ENCODE data around the gene CDK5RAP2. TPM values are rescaled to one million over a fixed set of nuclear protein-coding genes. Genes with fewer than 3 reads are reported as not detected.

Gene CDK5RAP2
- total and polyA plus RNA-seq, 4 donors = 36.5 to 60.4 (median 47.4) TPM

DNA sequence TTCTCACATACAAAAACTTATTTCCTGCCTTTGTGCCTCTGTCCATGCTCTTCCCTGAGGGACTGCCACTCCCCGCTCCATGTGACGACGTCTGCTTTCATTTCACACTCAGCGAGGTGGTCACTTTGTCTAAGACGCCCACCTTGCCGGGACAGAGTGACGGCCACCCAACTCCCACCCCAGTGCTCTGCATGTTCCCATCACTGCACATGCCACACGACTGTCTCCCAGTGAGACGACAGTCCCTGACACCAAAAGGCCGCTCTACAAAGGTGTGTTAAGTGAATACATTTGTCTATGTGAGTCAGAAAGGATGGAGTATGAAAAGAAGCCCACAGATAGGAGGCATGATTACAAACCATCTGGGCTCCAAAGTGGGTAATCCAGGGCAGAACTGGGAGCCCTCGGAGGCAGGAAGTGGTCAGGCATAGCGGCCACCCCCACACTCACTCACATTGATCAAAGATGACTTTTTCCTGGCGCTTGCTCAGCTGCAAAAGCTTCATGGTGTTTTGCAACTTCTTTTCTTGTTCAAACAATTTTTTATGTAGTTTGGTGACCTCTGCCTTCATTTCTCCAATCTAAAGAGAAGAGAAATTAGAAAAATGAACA lies 185.8 kb downstream of the CDK5RAP2 start:
- H3K36me3 ChIP-seq (ENCODE audit: control insufficient read depth, insufficient read depth, low read length) = peaks cover 53% of the 10 kb centered on the region
- whole genome bisulfite sequencing (ENCODE audit: insufficient coverage) = 93% methylated on average over 11 of the region's 13 CpGs
- H3K4me3 ChIP-seq (ENCODE audit: low read depth, low read length) = no peak overlapping the region
- DNase-seq (ENCODE audit: low read depth in 4 of 6, low spot score in 6 of 6) = no peak
- no peaks in the 10 kb centered on the region for H3K27me3 ChIP-seq (ENCODE audit: control insufficient read depth, insufficient read depth, low read length)
- no peaks in the 10 kb centered on the region for H3K4me1 ChIP-seq (ENCODE audit: control insufficient read depth, insufficient read depth, low read length)
- H3K9me3 ChIP-seq (ENCODE audit: control insufficient read depth, insufficient read depth, low read length) = no peaks in the 10 kb centered on the region
- H3K27ac ChIP-seq (ENCODE audit: low read depth, low read length) = no peak overlapping the region

DNA sequence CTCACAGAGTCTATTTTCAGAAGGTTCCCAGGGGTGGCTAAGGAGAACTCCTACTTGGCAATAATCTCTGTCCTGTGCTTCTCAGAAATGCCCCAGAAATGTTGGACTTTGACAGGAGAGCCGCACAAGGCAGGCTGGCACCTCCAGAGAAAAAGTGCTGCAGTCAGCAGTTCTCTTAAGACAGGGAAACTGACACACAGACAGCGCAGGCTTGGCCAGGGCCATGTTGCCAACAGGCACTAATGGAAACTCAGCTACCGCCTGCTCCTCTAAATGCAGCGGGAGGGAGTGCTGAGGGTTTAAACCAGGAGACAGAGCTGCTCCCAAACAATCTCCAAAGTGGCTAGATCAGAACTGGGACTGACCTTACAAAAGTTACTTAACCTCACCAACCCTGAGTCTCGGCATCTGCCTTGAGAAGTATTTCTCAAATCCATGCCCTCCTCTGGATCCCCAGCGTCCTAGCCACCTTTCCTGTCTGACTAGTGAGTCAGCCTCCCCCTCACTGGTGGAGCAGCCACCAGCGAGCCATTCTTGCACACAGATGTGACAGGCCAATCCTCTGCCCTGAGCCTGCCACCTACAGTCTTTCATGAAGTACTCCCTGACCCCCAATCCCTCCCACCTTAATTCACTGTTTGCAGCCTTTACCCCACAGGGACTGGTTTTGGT lies 186.4 kb downstream of the CDK5RAP2 start:
- Histone ChIP-seq H3K27me3 (ENCODE audit: control insufficient read depth, insufficient read depth, low read length) (no peaks in the 10 kb centered on the region), H3K4me3 (ENCODE audit: low read depth, low read length) (no peak overlapping the region), H3K27ac (ENCODE audit: low read depth, low read length) (no peak overlapping the region), H3K36me3 (ENCODE audit: control insufficient read depth, insufficient read depth, low read length) (peaks cover 59% of the 10 kb centered on the region), H3K4me1 (ENCODE audit: control insufficient read depth, insufficient read depth, low read length) (no peaks in the 10 kb centered on the region), H3K9me3 (ENCODE audit: control insufficient read depth, insufficient read depth, low read length) (no peaks in the 10 kb centered on the region)
- peak in 1 of 6 donors; percentile 23 for DNase-seq (ENCODE audit: low read depth in 4 of 6, low spot score in 6 of 6)
- 73% methylated on average over 6 of the region's 7 CpGs for WGBS (ENCODE audit: insufficient coverage)

GRCh38 chr9:120392711-120393110 lies 187.3 kb downstream of the CDK5RAP2 start:
- Histone ChIP-seq H3K4me1 (ENCODE audit: control insufficient read depth, insufficient read depth, low read length) (peaks cover 5% of the 10 kb centered on the region), H3K9me3 (ENCODE audit: control insufficient read depth, insufficient read depth, low read length) (no peaks in the 10 kb centered on the region), H3K4me3 (ENCODE audit: low read depth, low read length) (no peak overlapping the region), H3K36me3 (ENCODE audit: control insufficient read depth, insufficient read depth, low read length) (peaks cover 67% of the 10 kb centered on the region), H3K27me3 (ENCODE audit: control insufficient read depth, insufficient read depth, low read length) (no peaks in the 10 kb centered on the region), H3K27ac (ENCODE audit: low read depth, low read length) (no peak overlapping the region)
- DNase-seq (ENCODE audit: low read depth in 4 of 6, low spot score in 6 of 6) = no peak
- 97% methylated on average over 8 of the region's 8 CpGs for WGBS (ENCODE audit: insufficient coverage)

DNA sequence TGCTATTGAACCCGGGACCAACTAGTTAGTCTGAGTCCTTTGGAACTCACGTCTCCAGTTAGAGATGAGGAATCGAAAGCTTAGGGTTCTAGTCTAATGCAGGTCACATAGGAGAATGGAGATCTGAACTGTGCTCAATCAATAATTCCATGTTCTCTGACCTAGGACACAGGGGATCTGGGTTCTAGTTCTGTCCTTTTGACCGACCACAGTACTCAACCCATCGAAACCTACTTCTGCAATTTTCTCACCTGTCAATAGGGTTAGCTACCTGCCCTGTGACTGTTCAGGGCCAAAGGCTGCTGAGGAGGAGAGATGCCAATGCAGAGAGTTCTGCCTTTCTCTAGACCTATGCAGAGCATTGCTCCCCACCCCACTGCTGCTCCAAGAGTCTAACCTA lies 187.7 kb downstream of the CDK5RAP2 start:
- WGBS (ENCODE audit: insufficient coverage) = 100% methylated on average over 2 of the region's 5 CpGs
- peaks cover 5% of the 10 kb centered on the region for H3K4me1 ChIP-seq (ENCODE audit: control insufficient read depth, insufficient read depth, low read length)
- no peak overlapping the region for H3K4me3 ChIP-seq (ENCODE audit: low read depth, low read length)
- H3K27me3 ChIP-seq (ENCODE audit: control insufficient read depth, insufficient read depth, low read length) = no peaks in the 10 kb centered on the region
- no peak overlapping the region for H3K27ac ChIP-seq (ENCODE audit: low read depth, low read length)
- no peaks in the 10 kb centered on the region for H3K9me3 ChIP-seq (ENCODE audit: control insufficient read depth, insufficient read depth, low read length)
- peaks cover 69% of the 10 kb centered on the region for H3K36me3 ChIP-seq (ENCODE audit: control insufficient read depth, insufficient read depth, low read length)
- no peak for DNase-seq (ENCODE audit: low read depth in 4 of 6, low spot score in 6 of 6)

DNA sequence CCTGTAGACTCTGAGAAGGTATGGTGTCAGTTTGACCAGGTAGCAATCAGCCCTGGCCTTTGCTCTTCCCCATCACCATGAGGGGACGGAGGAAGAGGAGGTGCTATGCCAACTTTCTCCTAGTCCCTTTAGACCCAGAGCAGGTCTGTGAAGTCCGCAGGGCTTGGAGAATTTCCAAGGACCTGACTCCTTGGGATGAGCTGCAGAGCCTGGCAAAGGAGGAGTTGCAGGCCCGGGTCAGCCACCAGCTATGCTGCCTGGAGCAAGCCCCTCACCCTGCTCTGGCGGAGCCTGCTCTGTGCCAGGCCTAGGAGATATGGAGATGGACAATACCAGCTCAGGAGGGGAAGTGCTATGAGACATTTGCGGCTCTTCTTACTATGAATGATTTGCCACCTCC lies 188.3 kb downstream of the CDK5RAP2 start:
- no peak overlapping the region for H3K4me3 ChIP-seq (ENCODE audit: low read depth, low read length)
- H3K27me3 ChIP-seq (ENCODE audit: control insufficient read depth, insufficient read depth, low read length) = no peaks in the 10 kb centered on the region
- 97% methylated on average over 3 of the region's 5 CpGs for WGBS (ENCODE audit: insufficient coverage)
- no peaks in the 10 kb centered on the region for H3K9me3 ChIP-seq (ENCODE audit: control insufficient read depth, insufficient read depth, low read length)
- no peak for DNase-seq (ENCODE audit: low read depth in 4 of 6, low spot score in 6 of 6)
- H3K36me3 ChIP-seq (ENCODE audit: control insufficient read depth, insufficient read depth, low read length) = peaks cover 68% of the 10 kb centered on the region
- no peak overlapping the region for H3K27ac ChIP-seq (ENCODE audit: low read depth, low read length)
- peaks cover 7% of the 10 kb centered on the region for H3K4me1 ChIP-seq (ENCODE audit: control insufficient read depth, insufficient read depth, low read length)

GRCh38 chr9:120390637-120391190 lies 189.3 kb downstream of the CDK5RAP2 start:
- H3K9me3 ChIP-seq (ENCODE audit: control insufficient read depth, insufficient read depth, low read length) = no peaks in the 10 kb centered on the region
- H3K4me3 ChIP-seq (ENCODE audit: low read depth, low read length) = no peak overlapping the region
- no peak overlapping the region for H3K27ac ChIP-seq (ENCODE audit: low read depth, low read length)
- H3K27me3 ChIP-seq (ENCODE audit: control insufficient read depth, insufficient read depth, low read length) = no peaks in the 10 kb centered on the region
- no peak for DNase-seq (ENCODE audit: low read depth in 4 of 6, low spot score in 6 of 6)
- H3K36me3 ChIP-seq (ENCODE audit: control insufficient read depth, insufficient read depth, low read length) = peaks cover 66% of the 10 kb centered on the region
- 96% methylated on average over 4 of the region's 12 CpGs for WGBS (ENCODE audit: insufficient coverage)
- peaks cover 17% of the 10 kb centered on the region for H3K4me1 ChIP-seq (ENCODE audit: control insufficient read depth, insufficient read depth, low read length)

- H3K4me1 ChIP-seq (ENCODE audit: control insufficient read depth, insufficient read depth, low read length) = peaks cover 21% of the 10 kb centered on the region
- H3K4me3 ChIP-seq (ENCODE audit: low read depth, low read length) = no peak overlapping the region
- whole genome bisulfite sequencing (ENCODE audit: insufficient coverage) = 96% methylated on average over 6 of the region's 8 CpGs
- DNase-seq (ENCODE audit: low read depth in 4 of 6, low spot score in 6 of 6) = no peak
- peaks cover 66% of the 10 kb centered on the region for H3K36me3 ChIP-seq (ENCODE audit: control insufficient read depth, insufficient read depth, low read length)
- H3K9me3 ChIP-seq (ENCODE audit: control insufficient read depth, insufficient read depth, low read length) = no peaks in the 10 kb centered on the region
- H3K27ac ChIP-seq (ENCODE audit: low read depth, low read length) = no peak overlapping the region
- no peaks in the 10 kb centered on the region for H3K27me3 ChIP-seq (ENCODE audit: control insufficient read depth, insufficient read depth, low read length)
These were observed 190.1 kb downstream of the CDK5RAP2 start for GRCh38 chr9:120389867-120390266.

GRCh38 chr9:120389300-120389699 lies 190.7 kb downstream of the CDK5RAP2 start:
- Histone ChIP-seq H3K36me3 (ENCODE audit: control insufficient read depth, insufficient read depth, low read length) (peaks cover 66% of the 10 kb centered on the region), H3K27me3 (ENCODE audit: control insufficient read depth, insufficient read depth, low read length) (no peaks in the 10 kb centered on the region), H3K4me3 (ENCODE audit: low read depth, low read length) (no peak overlapping the region), H3K9me3 (ENCODE audit: control insufficient read depth, insufficient read depth, low read length) (no peaks in the 10 kb centered on the region), H3K4me1 (ENCODE audit: control insufficient read depth, insufficient read depth, low read length) (peaks cover 25% of the 10 kb centered on the region), H3K27ac (ENCODE audit: low read depth, low read length) (no peak overlapping the region)
- 67% methylated on average over 1 of the region's 4 CpGs for WGBS (ENCODE audit: insufficient coverage)
- no peak for DNase-seq (ENCODE audit: low read depth in 4 of 6, low spot score in 6 of 6)

DNA sequence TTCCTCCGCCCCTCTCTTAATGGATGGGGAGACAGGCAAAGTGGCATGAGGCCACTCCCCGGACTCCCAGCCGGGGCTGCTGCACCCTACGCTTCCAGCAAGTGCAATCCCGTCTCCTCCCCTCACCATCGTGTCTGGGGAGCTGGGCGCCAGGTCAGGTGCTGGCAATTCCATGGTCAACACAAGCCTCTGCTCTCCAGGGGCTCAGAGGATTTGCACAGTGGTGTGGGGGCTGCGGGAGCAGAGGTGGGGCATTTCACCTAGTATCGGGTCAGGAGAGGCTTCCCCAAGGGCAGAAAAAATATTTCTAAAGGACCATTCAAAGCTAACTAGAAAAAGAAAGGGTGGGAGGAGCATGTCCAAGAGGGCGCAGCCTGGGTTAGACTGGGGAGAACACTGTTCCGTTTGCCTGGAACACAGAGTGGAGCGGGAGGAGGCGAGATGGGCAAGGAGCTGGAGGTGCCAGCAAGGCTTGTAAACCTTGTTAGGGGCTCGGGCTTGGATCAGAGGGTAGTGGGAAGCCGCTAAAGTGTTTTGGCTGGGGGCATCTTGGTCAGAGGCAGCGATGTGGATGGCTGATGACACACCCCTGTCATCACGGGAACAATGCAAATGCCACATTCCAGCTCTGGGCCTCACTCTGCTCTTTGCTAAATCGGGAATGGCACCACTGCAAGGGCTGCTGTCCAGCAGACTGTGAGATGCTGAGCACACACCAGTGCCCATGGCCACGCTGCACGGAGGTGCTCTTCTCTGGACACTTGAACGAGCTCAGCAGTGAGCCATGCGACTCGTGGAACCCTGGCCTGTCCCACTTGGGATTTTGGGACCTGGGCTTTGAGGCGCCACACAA lies 191.7 kb downstream of the CDK5RAP2 start:
- no peak for DNase-seq (ENCODE audit: low read depth in 4 of 6, low spot score in 6 of 6)
- H3K9me3 ChIP-seq (ENCODE audit: control insufficient read depth, insufficient read depth, low read length) = no peaks in the 10 kb centered on the region
- no peak overlapping the region for H3K27ac ChIP-seq (ENCODE audit: low read depth, low read length)
- peaks cover 58% of the 10 kb centered on the region for H3K36me3 ChIP-seq (ENCODE audit: control insufficient read depth, insufficient read depth, low read length)
- no peak overlapping the region for H3K4me3 ChIP-seq (ENCODE audit: low read depth, low read length)
- WGBS (ENCODE audit: insufficient coverage) = 88% methylated on average over 22 of the region's 24 CpGs
- peaks cover 34% of the 10 kb centered on the region for H3K4me1 ChIP-seq (ENCODE audit: control insufficient read depth, insufficient read depth, low read length)
- H3K27me3 ChIP-seq (ENCODE audit: control insufficient read depth, insufficient read depth, low read length) = no peaks in the 10 kb centered on the region
